Gastrocnemius medialis (tissue), 4 donors: ENCODE data around the gene PLD5. TPM values are rescaled to one million over a fixed set of nuclear protein-coding genes. Genes with fewer than 3 reads are reported as not detected.
A peak's percentile ranks its signal among the peaks of the same experiment; 100 is the strongest.
"Not testable (repeated sequence)": the region's sequence is repeated elsewhere in the genome, so short reads cannot be mapped to it uniquely, and the experiment has no call there.

Experiments
- ATAC-seq, 2 donors: fragments of 150-250 bp; one replicate each; pipeline ENCODE4 v1.9.1; 2016
- DNase-seq, 2 donors: peaks; one replicate each; pipeline ENCODE4 v3.0.0-alpha.2; 2019
- H3K27ac ChIP-seq, 4 donors: fragments of 200-600 bp; sonication (generic); 1 replicate in 1 of 4; 2 replicates in 3 of 4; pipeline ENCODE4 v1.5.1; 2016 to 2018; ENCODE audit warnings: mild to moderate bottlenecking in 2 of 4, moderate library complexity in 1 of 4
- H3K27me3 ChIP-seq, 3 donors: fragments of 200-600 bp; sonication (generic) in 2 of 3; 1 replicate in 1 of 3; 2 replicates in 2 of 3; pipeline versions ENCODE4 v1.5.1 to v1.6.0; 2016 to 2019; ENCODE audit warnings: mild to moderate bottlenecking in 1 of 3, moderate library complexity in 1 of 3
- H3K36me3 ChIP-seq, 2 donors: fragments of 200-600 bp; sonication (generic) in 1 of 2; one replicate each; pipeline ENCODE4 v1.5.1; 2017 to 2018
- H3K4me1 ChIP-seq, 2 donors: fragments of 200-600 bp; sonication (generic) in 1 of 2; one replicate each; pipeline ENCODE4 v1.5.1; 2016 to 2017; ENCODE audit warnings: mild to moderate bottlenecking in 2 of 2
- H3K4me3 ChIP-seq, 4 donors: fragments of 200-600 bp; sonication (generic) in 3 of 4; 1 replicate in 1 of 4; 2 replicates in 3 of 4; pipeline ENCODE4 v1.5.1; 2016 to 2019; ENCODE audit warnings: mild to moderate bottlenecking in 2 of 4
- H3K9me3 ChIP-seq, 3 donors: fragments of 200-600 bp; sonication (generic) in 2 of 3; 1 replicate in 1 of 3; 2 replicates in 2 of 3; pipeline ENCODE4 v1.5.1; 2016 to 2019
- POLR2A ChIP-seq, 2 donors: fragments of 450-650 bp; IDR thresholded peaks; one replicate each; pipeline ENCODE4 v1.6.1; 2017; ENCODE audit warnings: antibody characterized with exemption in 2 of 2, mild to moderate bottlenecking in 2 of 2, moderate library complexity in 2 of 2
- in situ Hi-C, 4 donors: fragments of 200-750 bp; cut with MboI; loops; one replicate each; pipeline versions ENCODE4 v1.15.0 to v1.8.0; 2017; ENCODE audit warnings: low sequenced_read_pairs in 4 of 4
- intact Hi-C: fragments of 100-400 bp; cut with DNase I; formaldehyde crosslinking; loops from one replicate; pipeline ENCODE4 v1.15.1; 2023; ENCODE audit warnings: low total_unique reads
- total RNA-seq, 4 donors: library from RNA; depleted of rRNA; stranded (reverse); fragments of >200 nt; gene quantifications; one replicate each; pipeline versions ENCODE4 v1.1.0 to v1.2.3, GENCODE V29; 2016
- TF ChIP-seq, protein P1 (sequence below), 5 experiments: fragments of 450-650 bp in 3 of 5; fragments of 200-600 bp in 2 of 5; sonication (generic) in 2 of 5; IDR thresholded peaks in 4 of 5; conservative IDR thresholded peaks in 1 of 5; 1 replicate in 4 of 5; 2 replicates in 1 of 5; pipeline ENCODE4 v1.5.1; 2016 to 2019; ENCODE audit warnings: antibody characterized with exemption in 5 of 5, mild to moderate bottlenecking in 3 of 5, moderate library complexity in 3 of 5

Gene PLD5
- total RNA-seq, 4 donors from 2014 or later: 0.04 TPM; not detected in 3

DNA sequence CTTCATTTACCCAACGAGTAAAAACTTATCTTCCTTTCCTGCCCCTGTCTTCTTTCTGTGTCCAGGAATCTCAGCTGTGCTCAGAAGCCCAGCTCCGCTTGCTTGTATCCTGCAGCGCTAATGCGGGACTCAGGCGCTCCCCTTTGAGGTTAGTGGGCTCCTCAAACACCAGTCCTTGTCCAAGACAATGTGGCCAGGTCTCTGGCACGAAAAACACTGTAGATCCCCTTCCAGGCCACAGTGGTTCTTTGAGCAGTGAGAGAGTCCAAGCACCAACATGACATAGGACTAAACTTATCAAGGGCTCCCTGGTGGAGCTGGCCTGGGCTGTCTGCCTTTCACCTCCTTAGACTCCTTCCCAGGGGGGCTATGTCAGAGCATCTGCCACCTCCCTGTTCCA, 53.7 kb downstream of the PLD5 start:
- no peaks in the 10 kb centered on the region for H3K36me3 ChIP-seq
- no peak overlapping the region for H3K4me3 ChIP-seq
- H3K4me1 ChIP-seq: no peaks in the 10 kb centered on the region
- in situ Hi-C loops: loop anchor here in 3 of 4 donors (25.0 kb wide), 2 partner anchors 842 to 867 kb away; no protein-coding TSS in a partner anchor
- ATAC-seq: no peak
- no peak for DNase-seq
- H3K27ac ChIP-seq: no peak overlapping the region
- H3K9me3 ChIP-seq: no peaks in the 10 kb centered on the region
- no peaks in the 10 kb centered on the region for H3K27me3 ChIP-seq
- TF ChIP-seq POLR2A (IDR thresholded peaks at IDR 0.05): no peak
- TF ChIP-seq, protein P1, sequence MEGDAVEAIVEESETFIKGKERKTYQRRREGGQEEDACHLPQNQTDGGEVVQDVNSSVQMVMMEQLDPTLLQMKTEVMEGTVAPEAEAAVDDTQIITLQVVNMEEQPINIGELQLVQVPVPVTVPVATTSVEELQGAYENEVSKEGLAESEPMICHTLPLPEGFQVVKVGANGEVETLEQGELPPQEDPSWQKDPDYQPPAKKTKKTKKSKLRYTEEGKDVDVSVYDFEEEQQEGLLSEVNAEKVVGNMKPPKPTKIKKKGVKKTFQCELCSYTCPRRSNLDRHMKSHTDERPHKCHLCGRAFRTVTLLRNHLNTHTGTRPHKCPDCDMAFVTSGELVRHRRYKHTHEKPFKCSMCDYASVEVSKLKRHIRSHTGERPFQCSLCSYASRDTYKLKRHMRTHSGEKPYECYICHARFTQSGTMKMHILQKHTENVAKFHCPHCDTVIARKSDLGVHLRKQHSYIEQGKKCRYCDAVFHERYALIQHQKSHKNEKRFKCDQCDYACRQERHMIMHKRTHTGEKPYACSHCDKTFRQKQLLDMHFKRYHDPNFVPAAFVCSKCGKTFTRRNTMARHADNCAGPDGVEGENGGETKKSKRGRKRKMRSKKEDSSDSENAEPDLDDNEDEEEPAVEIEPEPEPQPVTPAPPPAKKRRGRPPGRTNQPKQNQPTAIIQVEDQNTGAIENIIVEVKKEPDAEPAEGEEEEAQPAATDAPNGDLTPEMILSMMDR (IDR thresholded peaks at IDR 0.05 in 4 of 5, conservative IDR thresholded peaks at IDR 0.05 in 1 of 5): no peak
- intact Hi-C loops: no loop called here

DNA sequence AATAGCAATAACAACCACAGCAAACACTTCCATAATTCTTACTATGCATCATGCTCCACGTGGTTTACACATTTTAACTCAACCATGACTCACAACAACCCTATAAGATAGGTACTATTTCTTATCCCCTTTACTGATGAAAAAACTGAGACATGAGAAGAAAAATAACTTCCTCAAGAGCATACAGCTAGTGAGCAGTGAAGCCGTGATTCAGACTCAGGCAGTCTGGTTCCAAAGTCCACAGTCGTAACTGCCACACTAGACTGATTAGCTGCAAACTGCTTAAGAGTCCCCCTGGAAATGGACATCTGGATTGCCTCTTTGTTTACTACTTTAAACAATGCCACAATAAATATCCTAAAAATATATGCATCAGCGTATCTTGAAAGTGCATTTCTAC, 55.7 kb downstream of the PLD5 start:
- in situ Hi-C loops: loop anchor here in 3 of 4 donors (25.0 kb wide), 2 partner anchors 844 to 869 kb away; no protein-coding TSS in a partner anchor
- no peak overlapping the region for H3K27ac ChIP-seq
- DNase-seq (no peak), ATAC-seq (no peak)
- H3K4me1 ChIP-seq: no peaks in the 10 kb centered on the region
- intact Hi-C loops: loop anchor here (5.0 kb wide), 1 partner anchor 854 kb away; no protein-coding TSS in a partner anchor
- H3K4me3 ChIP-seq: no peak overlapping the region
- H3K9me3 ChIP-seq: no peaks in the 10 kb centered on the region
- no peak for TF ChIP-seq POLR2A (IDR thresholded peaks at IDR 0.05)
- TF ChIP-seq, protein P1 (IDR thresholded peaks at IDR 0.05 in 4 of 5, conservative IDR thresholded peaks at IDR 0.05 in 1 of 5): no peak
- no peaks in the 10 kb centered on the region for H3K36me3 ChIP-seq
- H3K27me3 ChIP-seq: no peaks in the 10 kb centered on the region

DNA sequence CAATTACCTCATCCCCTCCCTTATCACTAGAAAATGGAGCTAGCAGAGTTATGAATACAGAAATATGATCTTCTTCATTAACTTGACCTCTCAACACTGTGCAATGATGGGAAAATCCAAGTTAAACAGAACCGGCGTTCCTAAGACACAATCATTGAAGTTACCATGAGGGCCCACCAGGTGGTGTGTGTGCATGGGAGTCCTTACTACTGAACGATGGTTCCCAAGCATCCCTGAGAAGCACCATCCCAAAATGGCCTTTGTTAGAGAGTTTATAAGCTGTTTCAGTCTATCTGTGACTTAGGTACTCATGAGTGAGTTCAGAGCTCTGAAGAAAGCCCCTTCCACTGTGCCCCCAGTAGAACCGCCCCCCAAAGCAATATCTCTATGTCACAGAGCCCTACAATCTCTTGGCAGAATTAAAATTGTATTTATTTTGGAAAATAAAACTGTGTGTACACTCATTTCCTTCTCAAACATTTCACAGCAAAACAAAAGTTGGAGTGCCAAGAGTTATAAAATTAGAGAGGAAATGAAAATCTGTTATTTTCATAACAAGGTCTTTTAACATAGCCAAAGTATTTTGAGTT, 56.8 kb downstream of the PLD5 start:
- ATAC-seq (peak in 1 of 2 donors; percentile 33), DNase-seq (peak in 1 of 2 donors; percentile 15)
- in situ Hi-C loops: loop anchor here in 3 of 4 donors (25.0 kb wide), 2 partner anchors 845 to 870 kb away; no protein-coding TSS in a partner anchor
- Histone ChIP-seq H3K36me3 (no peaks in the 10 kb centered on the region), H3K27ac (no peak overlapping the region), H3K4me1 (no peaks in the 10 kb centered on the region), H3K4me3 (no peak overlapping the region), H3K9me3 (no peaks in the 10 kb centered on the region), H3K27me3 (no peaks in the 10 kb centered on the region)
- TF ChIP-seq, protein P1 (IDR thresholded peaks at IDR 0.05 in 4 of 5, conservative IDR thresholded peaks at IDR 0.05 in 1 of 5): peak in 4 of 5 experiments; percentile 9 to 39 (median 22)
- TF ChIP-seq POLR2A (IDR thresholded peaks at IDR 0.05): no peak
- intact Hi-C loops: loop anchor here (5.0 kb wide), 1 partner anchor 855 kb away; no protein-coding TSS in a partner anchor

DNA sequence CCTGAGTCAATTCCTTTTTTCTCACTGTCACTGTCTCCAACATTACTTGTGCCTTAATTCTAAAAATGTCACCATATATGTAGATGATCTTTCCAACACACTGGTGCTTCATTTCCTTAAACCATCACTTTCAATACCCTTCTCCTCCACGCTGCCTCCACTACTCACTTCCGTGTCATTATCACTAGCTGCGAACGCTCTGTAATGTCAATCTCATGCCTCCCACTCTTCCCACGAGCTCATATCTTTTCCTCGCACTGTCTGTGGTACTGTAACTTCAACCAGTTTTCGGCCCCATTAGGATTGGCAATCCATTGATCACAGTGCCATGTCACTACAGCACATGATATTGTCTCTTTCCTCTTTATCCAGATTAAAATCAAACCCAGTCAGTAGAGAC, 61.6 kb downstream of the PLD5 start:
- no peaks in the 10 kb centered on the region for H3K9me3 ChIP-seq
- intact Hi-C loops: no loop called here
- DNase-seq: no peak
- H3K36me3 ChIP-seq: no peaks in the 10 kb centered on the region
- no peaks in the 10 kb centered on the region for H3K4me1 ChIP-seq
- no peak for TF ChIP-seq POLR2A (IDR thresholded peaks at IDR 0.05)
- TF ChIP-seq, protein P1 (IDR thresholded peaks at IDR 0.05 in 4 of 5, conservative IDR thresholded peaks at IDR 0.05 in 1 of 5): no peak
- peaks cover 0 to 1% (median 0%) of the 10 kb centered on the region in 3 donors for H3K27me3 ChIP-seq
- ATAC-seq: no peak
- no peak overlapping the region for H3K27ac ChIP-seq
- H3K4me3 ChIP-seq: no peak overlapping the region
- in situ Hi-C loops: loop anchor here in 3 of 4 donors (25.0 kb wide), 2 partner anchors 849 to 874 kb away; no protein-coding TSS in a partner anchor

DNA sequence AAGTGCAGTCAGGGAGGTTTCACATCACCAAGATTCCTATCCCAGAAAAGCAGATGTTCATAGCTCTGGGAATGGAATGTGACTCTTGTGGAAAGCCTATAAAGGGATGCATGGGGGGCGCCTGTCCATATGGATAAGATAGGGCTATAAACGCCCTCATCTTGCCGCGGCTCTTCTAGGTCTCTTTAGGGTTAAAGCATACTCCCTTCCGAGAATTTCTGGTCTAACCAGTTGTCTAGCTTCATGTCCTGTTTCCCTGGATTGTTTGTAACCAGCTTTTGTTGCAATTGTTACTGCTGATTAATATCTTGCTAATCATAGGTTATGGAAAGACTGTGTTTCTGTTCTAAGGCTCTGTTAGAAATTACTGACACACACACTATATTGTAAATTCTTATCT, 64.8 kb downstream of the PLD5 start:
- intact Hi-C loops, H3K27ac ChIP-seq, H3K27me3 ChIP-seq, H3K4me1 ChIP-seq, H3K4me3 ChIP-seq, H3K36me3 ChIP-seq, ATAC-seq, DNase-seq, H3K9me3 ChIP-seq: not testable (repeated sequence)
- in situ Hi-C loops: loop anchor here (10.0 to 25.0 kb wide), 3 partner anchors 853 to 878 kb away; no protein-coding TSS in a partner anchor
